ENCODE data around the gene ZBTB17. TPM values are rescaled to one million over a fixed set of nuclear protein-coding genes. Genes with fewer than 3 reads are reported as not detected.

The ZBTB17 gene
- total RNA-seq, 1 donor from 2014 or later, result 42.2 TPM

DNA sequence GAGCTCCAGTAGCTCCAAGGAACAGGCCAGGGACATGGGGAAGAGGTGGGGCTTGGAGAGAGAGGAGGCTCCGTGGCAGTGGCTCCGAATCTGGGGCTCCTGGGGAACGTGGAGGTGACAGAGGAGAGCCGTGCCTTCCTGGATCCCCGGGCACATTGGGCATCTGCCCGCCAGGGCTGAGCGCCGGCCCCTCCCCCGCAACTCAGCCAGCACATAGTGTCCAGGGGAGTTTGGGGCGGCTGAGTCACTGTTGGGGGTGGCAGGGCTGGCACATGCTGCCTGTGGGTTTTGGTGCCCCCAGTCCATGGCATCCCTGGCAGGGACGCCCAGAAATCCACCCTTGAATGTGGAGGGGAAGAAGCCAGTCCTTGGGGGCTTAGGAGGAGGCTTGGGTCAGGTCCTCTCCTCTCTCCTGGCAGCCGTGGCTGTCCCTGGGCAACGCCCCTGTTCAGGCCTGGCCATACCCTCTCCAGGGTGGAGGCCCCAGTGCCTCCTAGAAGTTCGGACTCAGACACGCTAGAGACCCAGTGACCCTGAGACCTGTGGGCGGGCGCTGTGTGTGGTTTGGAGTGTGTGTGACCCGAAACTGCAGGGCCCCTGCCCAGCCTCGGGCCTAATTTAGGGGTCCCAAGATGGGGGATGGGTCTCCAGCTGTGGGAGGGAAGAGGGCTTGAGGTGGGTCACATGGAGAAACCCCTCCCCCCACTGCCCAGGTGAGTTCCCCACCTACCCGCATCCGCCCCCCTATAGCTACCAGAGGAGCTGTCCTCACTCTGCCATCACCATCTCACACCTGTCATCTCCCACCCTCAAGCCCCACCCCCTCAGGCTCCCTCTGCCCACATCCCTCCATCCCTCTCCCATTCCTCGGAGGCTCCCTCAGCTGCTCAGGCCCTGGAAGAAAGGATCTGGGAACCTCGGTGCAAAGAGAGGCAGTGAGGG, 40.3 kb upstream of the ZBTB17 start:
- no peaks in the 10 kb centered on the region for H3K9me3 Mint-ChIP-seq
- peaks cover 32% of the 10 kb centered on the region for H3K4me1 Mint-ChIP-seq (ENCODE audit: unreplicated experiment)
- no peaks in the 10 kb centered on the region for H3K27me3 Mint-ChIP-seq
- H3K36me3 Mint-ChIP-seq, result no peaks in the 10 kb centered on the region
- TF ChIP-seq CTCF (conservative IDR thresholded peaks at IDR 0.05), result no peak
- no peak for DNase-seq (ENCODE audit: extremely low spot score, unreplicated experiment)
- no peak overlapping the region for H3K4me3 Mint-ChIP-seq
- no peak overlapping the region for H3K27ac Mint-ChIP-seq

DNA sequence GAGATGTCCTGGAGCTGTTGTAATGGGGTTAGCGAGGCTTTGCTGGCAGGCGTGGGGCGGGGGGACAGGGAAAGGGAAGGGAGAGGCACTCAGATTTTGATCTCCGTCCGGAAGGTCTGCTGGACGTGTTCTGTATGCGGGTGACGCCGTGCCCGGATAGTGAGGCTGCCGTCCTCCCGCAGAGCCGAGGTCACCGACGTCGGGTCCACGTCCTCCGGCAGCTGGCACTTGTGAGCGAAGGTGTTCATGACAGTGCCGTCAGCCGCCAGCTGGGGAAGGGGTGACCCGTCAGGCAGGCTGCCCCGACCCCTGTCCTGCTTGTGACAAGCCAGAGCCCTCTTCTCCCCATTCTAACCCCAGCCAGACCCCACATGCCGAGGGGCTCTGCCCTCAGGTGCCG, 39.6 kb upstream of the ZBTB17 start:
- no peak for TF ChIP-seq CTCF (conservative IDR thresholded peaks at IDR 0.05)
- Mint-ChIP-seq H3K27ac (no peak overlapping the region), H3K36me3 (no peaks in the 10 kb centered on the region), H3K27me3 (no peaks in the 10 kb centered on the region), H3K4me1 (ENCODE audit: unreplicated experiment) (peaks cover 32% of the 10 kb centered on the region), H3K9me3 (no peaks in the 10 kb centered on the region), H3K4me3 (no peak overlapping the region)
- no peak for DNase-seq (ENCODE audit: extremely low spot score, unreplicated experiment)

DNA sequence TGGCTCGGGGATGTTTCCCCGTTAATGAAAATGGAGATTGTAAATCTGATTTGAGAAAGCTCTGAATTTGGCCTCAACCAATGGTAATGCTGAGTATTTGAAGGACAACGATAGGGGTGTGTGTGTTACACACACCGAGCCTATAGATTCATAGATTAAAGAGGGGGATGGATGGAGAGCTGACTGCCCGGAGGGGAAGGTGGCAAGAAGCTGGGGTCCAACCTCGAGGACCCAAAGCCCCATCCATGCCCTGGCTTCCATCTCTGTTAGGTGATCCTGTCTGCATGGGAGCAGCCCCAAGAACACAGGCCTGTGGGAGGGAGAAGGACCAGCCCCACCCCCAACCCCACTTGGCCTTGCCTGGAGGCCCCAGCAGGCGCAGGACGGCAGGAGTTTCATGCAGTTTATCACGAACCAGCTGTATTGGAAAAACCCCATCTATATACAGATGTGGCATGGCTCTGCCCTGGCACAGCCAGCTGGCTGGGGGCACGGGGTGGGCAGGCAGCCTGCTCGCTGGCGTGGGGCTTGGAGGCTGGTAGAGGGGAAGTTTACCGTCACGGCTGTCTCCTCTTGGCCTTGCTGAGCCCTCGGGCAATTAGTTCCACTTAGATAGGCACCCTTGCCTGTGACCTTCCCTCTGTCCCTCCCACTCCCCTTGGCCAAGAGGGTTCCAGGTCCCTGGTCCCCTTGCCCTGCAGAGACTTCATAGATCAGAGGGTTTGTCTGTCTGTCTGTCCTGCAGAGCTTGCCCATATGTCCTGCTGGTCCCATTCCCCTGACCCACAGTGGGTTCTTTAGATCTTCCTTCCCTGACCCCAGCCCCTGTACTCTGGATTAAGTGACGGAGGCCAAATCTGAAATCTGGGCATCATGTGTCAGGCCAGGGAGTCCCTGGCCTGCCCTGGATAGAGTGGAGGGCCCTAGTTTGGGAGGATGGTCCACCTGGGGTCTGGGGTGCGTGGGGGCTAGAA, 38.9 kb upstream of the ZBTB17 start:
- DNase-seq (ENCODE audit: extremely low spot score, unreplicated experiment), result no peak
- TF ChIP-seq CTCF (conservative IDR thresholded peaks at IDR 0.05), result no peak
- no peaks in the 10 kb centered on the region for H3K27me3 Mint-ChIP-seq
- H3K4me1 Mint-ChIP-seq (ENCODE audit: unreplicated experiment), result peaks cover 29% of the 10 kb centered on the region
- peak overlapping the region; percentile 58 for H3K4me3 Mint-ChIP-seq
- no peaks in the 10 kb centered on the region for H3K9me3 Mint-ChIP-seq
- H3K36me3 Mint-ChIP-seq, result no peaks in the 10 kb centered on the region
- H3K27ac Mint-ChIP-seq, result peak overlapping the region; percentile 54

GRCh38 chr1:16013908-16014258, 38.0 kb upstream of the ZBTB17 start:
- Mint-ChIP-seq H3K36me3 (no peaks in the 10 kb centered on the region), H3K4me1 (ENCODE audit: unreplicated experiment) (peaks cover 20% of the 10 kb centered on the region), H3K27ac (no peak overlapping the region), H3K4me3 (no peak overlapping the region), H3K27me3 (no peaks in the 10 kb centered on the region), H3K9me3 (no peaks in the 10 kb centered on the region)
- DNase-seq (ENCODE audit: extremely low spot score, unreplicated experiment), result no peak
- no peak for TF ChIP-seq CTCF (conservative IDR thresholded peaks at IDR 0.05)

DNA sequence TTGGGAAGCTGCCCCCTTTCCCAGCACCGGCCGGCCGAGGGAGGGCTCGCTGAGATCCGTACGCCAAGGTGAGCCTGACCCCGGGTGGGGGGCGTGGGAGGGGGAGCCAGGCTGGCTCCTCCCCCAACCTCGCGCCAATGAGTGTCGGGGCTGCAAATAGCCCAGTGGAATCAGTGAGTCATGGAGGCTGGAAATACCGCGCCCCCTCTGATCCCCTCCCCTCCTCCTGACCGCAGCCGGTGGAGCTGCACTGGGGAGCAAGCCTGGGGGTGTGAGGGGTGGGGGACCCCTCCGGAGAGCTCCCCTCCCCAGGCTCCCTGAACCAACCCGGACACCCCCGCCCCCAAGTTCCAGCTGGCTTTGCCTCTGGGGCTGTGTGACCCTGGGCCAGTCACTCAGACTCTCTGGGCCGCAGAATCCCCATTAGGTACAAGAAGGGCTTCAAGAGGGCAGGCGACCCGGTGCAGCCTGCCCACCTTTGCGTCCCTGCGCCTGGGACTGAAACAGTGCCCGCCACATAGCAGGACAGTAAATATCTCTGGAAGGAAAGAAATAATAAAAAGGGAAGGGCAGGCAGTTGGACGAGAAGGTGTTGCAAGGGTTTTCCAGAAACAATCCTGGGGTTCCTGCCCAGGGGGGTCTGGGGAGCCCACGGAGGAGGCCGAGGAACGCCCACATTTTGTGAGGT, 37.5 kb upstream of the ZBTB17 start:
- TF ChIP-seq CTCF (conservative IDR thresholded peaks at IDR 0.05), result no peak
- H3K9me3 Mint-ChIP-seq, result no peaks in the 10 kb centered on the region
- DNase-seq (ENCODE audit: extremely low spot score, unreplicated experiment), result no peak
- H3K4me3 Mint-ChIP-seq, result no peak overlapping the region
- no peaks in the 10 kb centered on the region for H3K27me3 Mint-ChIP-seq
- no peaks in the 10 kb centered on the region for H3K36me3 Mint-ChIP-seq
- H3K27ac Mint-ChIP-seq, result no peak overlapping the region
- peaks cover 15% of the 10 kb centered on the region for H3K4me1 Mint-ChIP-seq (ENCODE audit: unreplicated experiment)

Data from type B pancreatic cell (in vitro differentiated cells).